K562 (cell line): Measurements from ENCODE around the gene MPI. TPM values are rescaled to one million over a fixed set of nuclear protein-coding genes. Genes with fewer than 3 reads are reported as not detected.

Source experiments
- EHMT2 ChIP-seq: fragments of 450-650 bp; IDR thresholded peaks from 2 replicates; pipeline ENCODE4 v1.6.1; 2018; ENCODE audit warnings: antibody characterized with exemption
- FIP1L1 ChIP-seq: fragments of 200-400 bp; formaldehyde crosslinking; IDR thresholded peaks from 2 replicates; pipeline ENCODE4 v1.6.1; 2018; ENCODE audit warnings: mild to moderate bottlenecking, low read depth, low read length; ENCODE audit not compliant: poor library complexity, severe bottlenecking
- GABPB2 ChIP-seq: fragments of 250-450 bp; sonication (Bioruptor Pico); conservative IDR thresholded peaks from 2 replicates; pipeline ENCODE4 v1.5.1; 2021; ENCODE audit warnings: mild to moderate bottlenecking
- HCFC1 ChIP-seq: IDR thresholded peaks from 2 replicates; pipeline ENCODE4 v1.6.1; 2012; ENCODE audit warnings: low read depth, low read length, improper control_type of control experiment
- HDAC3 ChIP-seq: fragments of 450-650 bp; IDR thresholded peaks from 2 replicates; pipeline ENCODE4 v1.6.1; 2018; ENCODE audit warnings: borderline replicate concordance, mild to moderate bottlenecking, moderate library complexity; ENCODE audit not compliant: partially characterized antibody
- KLF13 ChIP-seq: fragments of 450-650 bp; IDR thresholded peaks from 2 replicates; pipeline ENCODE4 v1.6.1; 2016; ENCODE audit warnings: missing genetic modification characterization, low read depth, mild to moderate bottlenecking, missing compliant biosample characterization, moderate library complexity, borderline replicate concordance
- MBD2 ChIP-seq: sonication (generic); IDR thresholded peaks from 2 replicates; pipeline ENCODE4 v1.6.1; 2016; ENCODE audit warnings: low read depth, borderline replicate concordance
- NFIX ChIP-seq: fragments of 250-450 bp; sonication (Bioruptor Pico); IDR thresholded peaks from 2 replicates; pipeline ENCODE4 v1.4.0; 2020; ENCODE audit warnings: low read depth, mild to moderate bottlenecking, moderate library complexity
- NR4A1 ChIP-seq, 2 experiments: fragments of 250-450 bp in 1 of 2; fragments of 450-650 bp in 1 of 2; sonication (Bioruptor Pico) in 1 of 2; IDR thresholded peaks; 2 replicates each; pipeline versions ENCODE4 v1.4.0 to v1.6.1; 2016 to 2020; ENCODE audit warnings: mild to moderate bottlenecking in 2 of 2, missing compliant biosample characterization in 1 of 2, missing genetic modification characterization in 1 of 2, moderate library complexity in 1 of 2
- PCBP2 ChIP-seq: fragments of 200-400 bp; formaldehyde crosslinking; IDR thresholded peaks from 2 replicates; pipeline ENCODE4 v1.6.1; 2018; ENCODE audit warnings: low read length, low read depth, mild to moderate bottlenecking, moderate library complexity; ENCODE audit not compliant: poor library complexity, severe bottlenecking
- PHB2 ChIP-seq: fragments of 450-650 bp; IDR thresholded peaks from 2 replicates; pipeline ENCODE4 v1.6.1; 2017; ENCODE audit warnings: low read depth
- SAFB ChIP-seq: fragments of 200-400 bp; formaldehyde crosslinking; IDR thresholded peaks from 2 replicates; pipeline ENCODE4 v1.6.1; 2017; ENCODE audit warnings: low read depth, low read length, borderline replicate concordance
- SIN3B ChIP-seq: fragments of 450-650 bp; IDR thresholded peaks from 2 replicates; pipeline ENCODE4 v1.6.1; 2017; ENCODE audit warnings: low read depth, mild to moderate bottlenecking, moderate library complexity
- TCF7 ChIP-seq: sonication (generic); IDR thresholded peaks from 2 replicates; pipeline ENCODE4 v1.6.1; 2016; ENCODE audit warnings: antibody characterized with exemption, borderline replicate concordance
- U2AF1 ChIP-seq: fragments of 200-400 bp; formaldehyde crosslinking; optimal IDR thresholded peaks from 2 replicates; pipeline ENCODE3; 2017; ENCODE audit warnings: mild to moderate bottlenecking, low read depth, low read length, moderate library complexity
- YY1 ChIP-seq, 3 experiments: IDR thresholded peaks; 2 replicates each; pipeline ENCODE4 v1.6.1; 2011; ENCODE audit warnings: low read length in 2 of 3, mild to moderate bottlenecking in 2 of 3, moderate library complexity in 2 of 3, borderline replicate concordance in 1 of 3, control low read depth in 1 of 3, low read depth in 1 of 3; ENCODE audit not compliant: insufficient read depth in 3 of 3, insufficient replicate concordance in 2 of 3, control insufficient read depth in 1 of 3, insufficient read length in 1 of 3; ENCODE audit errors: extremely low read depth in 1 of 3
- ZKSCAN3 ChIP-seq: fragments of 250-450 bp; sonication (Bioruptor Pico); IDR thresholded peaks from 2 replicates; pipeline ENCODE4 v1.4.0; 2020
- ZNF224 ChIP-seq: sonication (generic); formaldehyde crosslinking; IDR thresholded peaks from 2 replicates; pipeline ENCODE4 v1.8.0; 2022; ENCODE audit warnings: mild to moderate bottlenecking, missing genetic modification reagents
- ZNF445 ChIP-seq: fragments of 250-450 bp; sonication (Bioruptor Pico); IDR thresholded peaks from 2 replicates; pipeline ENCODE4 v1.4.0; 2020; ENCODE audit warnings: low read depth, mild to moderate bottlenecking, moderate library complexity
- polyA plus RNA-seq, 8 experiments: library from polyadenylated mRNA; depleted of rRNA in 4 of 8; stranded (reverse) in 5 of 8; unstranded in 3 of 8; fragments of >200 nt; fragmentation: Nextera tagmentation in 2 of 8; fragmentation: Illumina TruSeq in 1 of 8; extraction: Ambion mirVana in 2 of 8; extraction: Trizol in 1 of 8; gene quantifications; 2 replicates each; pipeline versions ENCODE4 v1.2.1 to v1.2.3, GENCODE V29; 2011 to 2014; ENCODE audit warnings: inconsistent platforms in 1 of 8, missing spikeins in 1 of 8
- total RNA-seq, 7 experiments: library from RNA; depleted of rRNA in 6 of 7; stranded (reverse); fragments of >200 nt in 6 of 7; fragmentation: Illumina TruSeq in 2 of 7; extraction: Trizol in 2 of 7; gene quantifications; 2 replicates each; pipeline versions ENCODE4 v1.2.1 to v1.2.3, GENCODE V29; 2011 to 2021; ENCODE audit warnings: low replicate concordance in 1 of 7
- TF ChIP-seq, protein P1 (sequence below), 2 experiments: fragments of 450-650 bp; IDR thresholded peaks; 2 replicates each; pipeline ENCODE4 v1.6.1; 2016
- TF ChIP-seq, protein P2 (sequence below): fragments of 450-650 bp; IDR thresholded peaks from 2 replicates; pipeline ENCODE4 v1.6.1; 2016; ENCODE audit warnings: low read depth, mild to moderate bottlenecking, moderate library complexity
- TF ChIP-seq, protein P3 (sequence below): fragments of 450-650 bp; IDR thresholded peaks from 2 replicates; pipeline ENCODE4 v1.6.1; 2018; ENCODE audit not compliant: partially characterized antibody

Gene MPI
- total and polyA plus RNA-seq, 9 of the 15 experiments (the other 6 are each of a cell fraction or from before 2014, with no cell fraction given): 30.7 to 105 (median 40.5) TPM

DNA sequence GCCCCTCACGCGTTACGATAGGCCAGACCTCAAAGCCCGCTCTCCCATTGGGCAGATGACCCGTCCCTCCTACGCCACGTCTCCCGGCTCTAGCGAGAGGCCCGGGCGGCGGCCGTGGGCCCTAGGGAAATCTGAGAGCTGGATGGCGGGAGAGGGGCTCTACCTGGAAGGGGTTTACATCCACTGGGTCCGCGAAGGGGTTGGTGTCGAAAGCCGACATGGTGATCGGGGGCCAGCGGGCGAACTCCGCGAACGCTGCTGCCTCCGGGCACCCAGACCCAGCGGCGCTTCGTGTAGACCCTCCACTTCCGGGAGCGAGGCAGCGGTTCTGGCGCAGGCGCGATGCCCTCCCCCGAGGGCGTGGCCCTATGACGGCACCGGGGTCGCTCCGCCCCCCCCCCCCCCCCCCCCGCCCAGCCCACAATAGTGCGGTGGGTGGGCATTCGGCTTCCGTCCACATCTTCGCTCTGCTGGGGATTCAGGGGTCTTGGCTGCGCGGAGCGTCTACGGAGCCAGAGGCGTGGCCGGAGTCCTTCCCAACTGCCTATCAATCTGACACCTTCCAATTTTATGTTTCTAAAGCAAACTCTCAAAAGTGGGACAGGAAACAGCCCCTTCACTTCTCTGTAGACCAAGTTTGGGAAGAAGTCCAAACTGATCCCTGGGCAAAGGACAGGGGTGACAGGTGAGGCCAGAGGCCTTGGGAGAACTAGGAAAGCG is 16.6 kb upstream of the MPI start, which contains the start of gene SCAMP2 (continued):
- TF ChIP-seq PCBP2: no peak
- TF ChIP-seq ZKSCAN3: no peak
- TF ChIP-seq, protein P1, sequence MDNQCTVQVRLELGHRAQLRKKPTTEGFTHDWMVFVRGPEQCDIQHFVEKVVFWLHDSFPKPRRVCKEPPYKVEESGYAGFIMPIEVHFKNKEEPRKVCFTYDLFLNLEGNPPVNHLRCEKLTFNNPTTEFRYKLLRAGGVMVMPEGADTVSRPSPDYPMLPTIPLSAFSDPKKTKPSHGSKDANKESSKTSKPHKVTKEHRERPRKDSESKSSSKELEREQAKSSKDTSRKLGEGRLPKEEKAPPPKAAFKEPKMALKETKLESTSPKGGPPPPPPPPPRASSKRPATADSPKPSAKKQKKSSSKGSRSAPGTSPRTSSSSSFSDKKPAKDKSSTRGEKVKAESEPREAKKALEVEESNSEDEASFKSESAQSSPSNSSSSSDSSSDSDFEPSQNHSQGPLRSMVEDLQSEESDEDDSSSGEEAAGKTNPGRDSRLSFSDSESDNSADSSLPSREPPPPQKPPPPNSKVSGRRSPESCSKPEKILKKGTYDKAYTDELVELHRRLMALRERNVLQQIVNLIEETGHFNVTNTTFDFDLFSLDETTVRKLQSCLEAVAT (IDR thresholded peaks at IDR 0.05): no peak
- TF ChIP-seq ZNF445 (CRISPR knock-in tag): no peak
- TF ChIP-seq FIP1L1: no peak
- no peak for TF ChIP-seq GABPB2 (CRISPR knock-in tag)
- peak; percentile 53; the same call in 1 of the 2 replicates for TF ChIP-seq SIN3B
- no peak for TF ChIP-seq PHB2
- TF ChIP-seq TCF7: no peak
- TF ChIP-seq, protein P2, sequence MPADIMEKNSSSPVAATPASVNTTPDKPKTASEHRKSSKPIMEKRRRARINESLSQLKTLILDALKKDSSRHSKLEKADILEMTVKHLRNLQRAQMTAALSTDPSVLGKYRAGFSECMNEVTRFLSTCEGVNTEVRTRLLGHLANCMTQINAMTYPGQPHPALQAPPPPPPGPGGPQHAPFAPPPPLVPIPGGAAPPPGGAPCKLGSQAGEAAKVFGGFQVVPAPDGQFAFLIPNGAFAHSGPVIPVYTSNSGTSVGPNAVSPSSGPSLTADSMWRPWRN: no peak
- TF ChIP-seq HDAC3: no peak
- TF ChIP-seq MBD2: peak; percentile 85
- TF ChIP-seq ZNF224 (CRISPR knock-in tag): no peak
- no peak for TF ChIP-seq U2AF1
- peak; percentile 67; the same call in 1 of the 2 replicates for TF ChIP-seq NR4A1 (CRISPR knock-in tag; IDR thresholded peaks at IDR 0.05)
- no peak for TF ChIP-seq NR4A1 (tag; IDR thresholded peaks at IDR 0.05)
- TF ChIP-seq, protein P3, sequence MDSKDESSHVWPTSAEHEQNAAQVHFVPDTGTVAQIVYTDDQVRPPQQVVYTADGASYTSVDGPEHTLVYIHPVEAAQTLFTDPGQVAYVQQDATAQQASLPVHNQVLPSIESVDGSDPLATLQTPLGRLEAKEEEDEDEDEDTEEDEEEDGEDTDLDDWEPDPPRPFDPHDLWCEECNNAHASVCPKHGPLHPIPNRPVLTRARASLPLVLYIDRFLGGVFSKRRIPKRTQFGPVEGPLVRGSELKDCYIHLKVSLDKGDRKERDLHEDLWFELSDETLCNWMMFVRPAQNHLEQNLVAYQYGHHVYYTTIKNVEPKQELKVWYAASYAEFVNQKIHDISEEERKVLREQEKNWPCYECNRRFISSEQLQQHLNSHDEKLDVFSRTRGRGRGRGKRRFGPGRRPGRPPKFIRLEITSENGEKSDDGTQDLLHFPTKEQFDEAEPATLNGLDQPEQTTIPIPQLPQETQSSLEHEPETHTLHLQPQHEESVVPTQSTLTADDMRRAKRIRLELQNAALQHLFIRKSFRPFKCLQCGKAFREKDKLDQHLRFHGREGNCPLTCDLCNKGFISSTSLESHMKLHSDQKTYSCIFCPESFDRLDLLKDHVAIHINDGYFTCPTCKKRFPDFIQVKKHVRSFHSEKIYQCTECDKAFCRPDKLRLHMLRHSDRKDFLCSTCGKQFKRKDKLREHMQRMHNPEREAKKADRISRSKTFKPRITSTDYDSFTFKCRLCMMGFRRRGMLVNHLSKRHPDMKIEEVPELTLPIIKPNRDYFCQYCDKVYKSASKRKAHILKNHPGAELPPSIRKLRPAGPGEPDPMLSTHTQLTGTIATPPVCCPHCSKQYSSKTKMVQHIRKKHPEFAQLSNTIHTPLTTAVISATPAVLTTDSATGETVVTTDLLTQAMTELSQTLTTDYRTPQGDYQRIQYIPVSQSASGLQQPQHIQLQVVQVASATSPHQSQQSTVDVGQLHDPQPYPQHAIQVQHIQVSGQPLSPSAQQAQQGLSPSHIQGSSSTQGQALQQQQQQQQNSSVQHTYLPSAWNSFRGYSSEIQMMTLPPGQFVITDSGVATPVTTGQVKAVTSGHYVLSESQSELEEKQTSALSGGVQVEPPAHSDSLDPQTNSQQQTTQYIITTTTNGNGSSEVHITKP: peak; percentile 10
- no peak for TF ChIP-seq KLF13
- TF ChIP-seq NFIX (CRISPR knock-in tag): no peak
- TF ChIP-seq SAFB: no peak
- peak in 1 of 3 experiments; percentile 22 for TF ChIP-seq YY1 (IDR thresholded peaks at IDR 0.05; ENCODE audit: borderline replicate concordance in 1 of 3, control insufficient read depth in 1 of 3, extremely low read depth in 1 of 3, insufficient read depth in 3 of 3, insufficient read length in 1 of 3, insufficient replicate concordance in 2 of 3, low read depth in 1 of 3, low read length in 2 of 3)
- no peak for TF ChIP-seq EHMT2
- no peak; the same call in 1 of the 2 replicates for TF ChIP-seq HCFC1
